ENCODE measurements around the gene IBA57. TPM values are rescaled to one million over a fixed set of nuclear protein-coding genes. Genes with fewer than 3 reads are reported as not detected.

The IBA57 gene
- total and polyA plus RNA-seq, 2 of the 8 experiments (the other 6 are each of a cell fraction or from before 2014, with no cell fraction given) = 2.6 to 5.9 TPM

- FAIRE-seq (no peak), DNase-seq (ENCODE audit: low read depth in 1 of 2, low spot score in 2 of 2) (no peak)
- 83% methylated on average over 11 of the region's 11 CpGs; no CpG with 5 or more reads in 1 of the 2 experiments for WGBS, 2 experiments (ENCODE audit: extremely low coverage in 1 of 2, insufficient coverage in 1 of 2, insufficient read length in 1 of 2, insufficient replicate concordance in 2 of 2, low coverage in 1 of 2, low lambda C conversion rate in 2 of 2, missing lambda C conversion rate in 1 of 2)
- TF ChIP-seq PHF8 (conservative IDR thresholded peaks at IDR 0.05; ENCODE audit: low read depth, low read length) = no peak
- no peak for TF ChIP-seq TAF1 (IDR thresholded peaks at IDR 0.05; ENCODE audit: low read depth, low read length)
- no peak for TF ChIP-seq SP4 (IDR thresholded peaks at IDR 0.05; ENCODE audit: low read length)
- TF ChIP-seq POLR2AphosphoS5 (IDR thresholded peaks at IDR 0.05; ENCODE audit: low read depth, low read length) = no peak
- TF ChIP-seq BACH1 (IDR thresholded peaks at IDR 0.05; ENCODE audit: low read length) = no peak
- TF ChIP-seq CEBPB (IDR thresholded peaks at IDR 0.05; ENCODE audit: low read depth, low read length) = no peak
- TF ChIP-seq KDM4A (IDR thresholded peaks at IDR 0.05; ENCODE audit: low read depth, low read length, severe bottlenecking) = no peak
- TF ChIP-seq CBX5 (IDR thresholded peaks at IDR 0.05; ENCODE audit: low read depth, low read length) = no peak
- TF ChIP-seq POU5F1 (IDR thresholded peaks at IDR 0.05; ENCODE audit: low read depth, low read length) = no peak
- no peak for TF ChIP-seq FOSL1 (IDR thresholded peaks at IDR 0.05; ENCODE audit: insufficient read depth, low read depth, low read length)
- no peak for TF ChIP-seq ASH2L (IDR thresholded peaks at IDR 0.05; ENCODE audit: low read length)
- no peak for TF ChIP-seq KDM1A (IDR thresholded peaks at IDR 0.05; ENCODE audit: borderline replicate concordance, low read length)
- no peak for TF ChIP-seq MAFK (IDR thresholded peaks at IDR 0.05; ENCODE audit: low read depth, low read length)
Measured at GRCh38 chr1:228154021-228154669, 11.5 kb upstream of the IBA57 start.

More at GRCh38 chr1:228154021-228154669, 11.5 kb upstream of the IBA57 start:
- Histone ChIP-seq H3K27me3 (replicated peaks in 1 of 4; ENCODE audit: control insufficient read depth in 3 of 4, extremely low read depth in 1 of 4, insufficient read depth in 3 of 4, low read length in 3 of 4) (peaks cover 0 to 5% (median 0%) of the 10 kb centered on the region in 4 experiments; a peak in 4 of 7 replicates), H4K5ac (ENCODE audit: insufficient read length, low read depth, low read length) (no peak overlapping the region), H3K9me3 (ENCODE audit: insufficient read depth in 2 of 2, low read depth in 1 of 2, low read length in 1 of 2) (no peaks in the 10 kb centered on the region), H3K27ac (ENCODE audit: low read depth, low read length) (no peak overlapping the region), H2BK5ac (ENCODE audit: low read depth, low read length) (no peak overlapping the region), H3K4me1 (replicated peaks in 1 of 4; ENCODE audit: control insufficient read depth in 3 of 4, insufficient read depth in 4 of 4, low read length in 3 of 4) (peaks cover 0 to 10% (median 3%) of the 10 kb centered on the region in 4 experiments; a peak in 1 of 7 replicates), H4K20me1 (replicated peaks in 1 of 2; ENCODE audit: control insufficient read depth in 1 of 2, insufficient read depth in 2 of 2, low read length in 2 of 2) (peaks cover 1 to 4% of the 10 kb centered on the region in 2 experiments), H3K4me3 (ENCODE audit: extremely low read depth in 1 of 4, insufficient read depth in 2 of 4, low read depth in 3 of 4, low read length in 4 of 4) (no peak overlapping the region), H3K4me2 (ENCODE audit: insufficient read depth in 1 of 2, low read depth in 2 of 2, low read length in 2 of 2) (no peak overlapping the region), H4K91ac (replicated peaks; ENCODE audit: insufficient read length, low read length) (no peak overlapping the region), H2AK5ac (ENCODE audit: low read depth, low read length) (peak overlapping the region; percentile 90; the same call in 1 of the 2 replicates), H2BK20ac (ENCODE audit: low read length) (no peak overlapping the region), H3K56ac (replicated peaks; ENCODE audit: insufficient read length, low read depth, low read length) (no peak overlapping the region), H4K8ac (ENCODE audit: extremely low read depth, insufficient read depth, low read length) (no peak overlapping the region), H3K79me2 (ENCODE audit: control insufficient read depth in 1 of 2, insufficient read depth in 2 of 2, low read length in 2 of 2) (no peaks in the 10 kb centered on the region), H3K23ac (ENCODE audit: insufficient read length) (no peak overlapping the region), H3K36me3 (ENCODE audit: control insufficient read depth in 2 of 4, insufficient read depth in 4 of 4, low read length in 3 of 4) (no peaks in the 10 kb centered on the region), H2BK15ac (ENCODE audit: low read length) (no peak overlapping the region), H2BK12ac (ENCODE audit: low read depth, low read length) (no peak overlapping the region), H3K14ac (ENCODE audit: insufficient read length) (no peak overlapping the region), H3K79me1 (ENCODE audit: low read depth, low read length) (peaks cover 2% of the 10 kb centered on the region; the same call in 1 of the 2 replicates), H3K9ac (replicated peaks in 1 of 4; ENCODE audit: extremely low read depth in 1 of 4, low read depth in 3 of 4, low read length in 3 of 4) (no peak overlapping the region), H3K4ac (replicated peaks; ENCODE audit: insufficient read length, low read depth, low read length) (no peak overlapping the region), H2AFZ (ENCODE audit: low read length) (no peak overlapping the region), H3K18ac (ENCODE audit: extremely low read depth, low read length) (no peak overlapping the region), H3K23me2 (ENCODE audit: low read depth, low read length) (no peaks in the 10 kb centered on the region; the same call in 1 of the 2 replicates), H2BK120ac (replicated peaks; ENCODE audit: low read depth, low read length) (no peak overlapping the region)
- POLR2A ChIA-PET (ENCODE audit: partially characterized antibody) = interaction anchor here (5.5 kb wide), 1 partner anchor 10 kb away, joined by 44 read pairs; the partner anchor contains the start of gene IBA57
- CTCF ChIA-PET (ENCODE audit: partially characterized antibody) = interaction anchor here (1.2 to 1.6 kb wide), 4 partner anchors 11 to 14 kb away, joined by 3 to 7 read pairs (median 3); partner anchors contain the start of gene IBA57
